Tibial nerve (tissue), 4 donors: Measurements from ENCODE around the gene PARD3B. TPM values are rescaled to one million over a fixed set of nuclear protein-coding genes. Genes with fewer than 3 reads are reported as not detected.

Source experiments
- DNase-seq, 2 donors: peaks; one replicate each; pipeline ENCODE4 v3.0.0-alpha.2; 2019; ENCODE audit warnings: low spot score in 2 of 2
- H3K27ac ChIP-seq, 4 donors: fragments of 200-600 bp; sonication (generic) in 3 of 4; one replicate each; pipeline ENCODE4 v1.5.1; 2017 to 2019; ENCODE audit warnings: mild to moderate bottlenecking in 1 of 4
- H3K27me3 ChIP-seq, 2 donors: fragments of 200-600 bp; sonication (generic) in 1 of 2; one replicate each; pipeline versions ENCODE4 v1.5.1 to v1.6.0; 2017 to 2019
- H3K36me3 ChIP-seq, 3 donors: fragments of 200-600 bp; sonication (generic); one replicate each; pipeline ENCODE4 v1.5.1; 2018 to 2019
- H3K4me1 ChIP-seq, 4 donors: fragments of 200-600 bp; sonication (generic) in 3 of 4; one replicate each; pipeline ENCODE4 v1.5.1; 2017 to 2019
- H3K4me3 ChIP-seq, 4 donors: fragments of 200-600 bp; sonication (generic) in 3 of 4; one replicate each; pipeline ENCODE4 v1.5.1; 2017 to 2019; ENCODE audit warnings: mild to moderate bottlenecking in 1 of 4, moderate library complexity in 1 of 4
- H3K9me3 ChIP-seq, 4 donors: fragments of 200-600 bp; sonication (generic) in 3 of 4; one replicate each; pipeline ENCODE4 v1.5.1; 2017 to 2019
- EP300 ChIP-seq, 2 donors: sonication (generic); formaldehyde crosslinking; IDR thresholded peaks; one replicate each; pipeline ENCODE4 v1.6.1; 2017; ENCODE audit warnings: antibody characterized with exemption in 2 of 2, mild to moderate bottlenecking in 1 of 2
- POLR2A ChIP-seq, 2 donors: fragments of 450-650 bp; IDR thresholded peaks; one replicate each; pipeline ENCODE4 v1.6.1; 2017; ENCODE audit warnings: antibody characterized with exemption in 2 of 2, mild to moderate bottlenecking in 2 of 2, moderate library complexity in 2 of 2
- WGBS, 2 donors: methylation state at CpG; one replicate each; pipeline ENCODE4 v1.1.5; 2018; 5-methylcytosine and 5-hydroxymethylcytosine counted together
- total RNA-seq, 4 donors: library from RNA; depleted of rRNA; stranded (reverse); fragments of >200 nt; gene quantifications; one replicate each; pipeline ENCODE4 v1.1.0, GENCODE V29; 2016
- TF ChIP-seq, protein P1 (sequence below), 5 experiments: fragments of 200-600 bp in 3 of 5; fragments of 450-650 bp in 2 of 5; sonication (generic) in 3 of 5; IDR thresholded peaks; one replicate each; pipeline ENCODE4 v1.5.1; 2016 to 2019; ENCODE audit warnings: antibody characterized with exemption in 5 of 5, mild to moderate bottlenecking in 3 of 5, moderate library complexity in 2 of 5

PARD3B gene
- total RNA-seq, 4 donors from 2014 or later: 47.4 to 101 (median 64.8) TPM

DNA sequence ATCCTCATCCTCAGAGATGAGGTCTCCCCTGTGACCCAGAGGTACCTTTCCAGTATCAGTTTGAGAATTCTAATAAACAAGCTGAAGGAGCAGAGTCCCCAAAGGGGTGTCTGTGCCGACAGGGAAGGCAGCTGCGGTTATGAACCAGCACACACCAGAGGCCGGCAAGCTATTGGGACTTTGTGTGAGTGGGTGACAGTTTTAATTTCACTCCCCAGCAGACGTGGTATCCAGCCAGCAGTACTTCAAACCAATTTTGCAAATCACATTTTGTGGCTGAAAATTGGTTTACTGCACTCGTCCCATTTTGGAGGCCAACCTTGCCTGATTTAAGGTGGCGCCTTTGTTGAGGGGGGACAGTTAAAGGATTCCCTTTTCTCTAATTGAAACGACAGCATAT is 1034.1 kb downstream of the PARD3B start:
- Histone ChIP-seq H3K9me3 (peaks cover 0 to 12% (median 4%) of the 10 kb centered on the region in 4 donors), H3K27me3 (no peaks in the 10 kb centered on the region), H3K4me3 (no peak overlapping the region), H3K4me1 (peaks cover 0 to 8% (median 0%) of the 10 kb centered on the region in 4 donors), H3K36me3 (peaks cover 0 to 9% (median 0%) of the 10 kb centered on the region in 3 donors), H3K27ac (no peak overlapping the region)
- no peak for DNase-seq
- 82 to 84% methylated on average over 7 of the region's 7 CpGs for WGBS, 2 donors
- TF ChIP-seq POLR2A (IDR thresholded peaks at IDR 0.05) (no peak), EP300 (IDR thresholded peaks at IDR 0.05) (no peak)
- TF ChIP-seq, protein P1, sequence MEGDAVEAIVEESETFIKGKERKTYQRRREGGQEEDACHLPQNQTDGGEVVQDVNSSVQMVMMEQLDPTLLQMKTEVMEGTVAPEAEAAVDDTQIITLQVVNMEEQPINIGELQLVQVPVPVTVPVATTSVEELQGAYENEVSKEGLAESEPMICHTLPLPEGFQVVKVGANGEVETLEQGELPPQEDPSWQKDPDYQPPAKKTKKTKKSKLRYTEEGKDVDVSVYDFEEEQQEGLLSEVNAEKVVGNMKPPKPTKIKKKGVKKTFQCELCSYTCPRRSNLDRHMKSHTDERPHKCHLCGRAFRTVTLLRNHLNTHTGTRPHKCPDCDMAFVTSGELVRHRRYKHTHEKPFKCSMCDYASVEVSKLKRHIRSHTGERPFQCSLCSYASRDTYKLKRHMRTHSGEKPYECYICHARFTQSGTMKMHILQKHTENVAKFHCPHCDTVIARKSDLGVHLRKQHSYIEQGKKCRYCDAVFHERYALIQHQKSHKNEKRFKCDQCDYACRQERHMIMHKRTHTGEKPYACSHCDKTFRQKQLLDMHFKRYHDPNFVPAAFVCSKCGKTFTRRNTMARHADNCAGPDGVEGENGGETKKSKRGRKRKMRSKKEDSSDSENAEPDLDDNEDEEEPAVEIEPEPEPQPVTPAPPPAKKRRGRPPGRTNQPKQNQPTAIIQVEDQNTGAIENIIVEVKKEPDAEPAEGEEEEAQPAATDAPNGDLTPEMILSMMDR (IDR thresholded peaks at IDR 0.05): no peak

GRCh38 chr2:205580212-205580987 is 1035.1 kb downstream of the PARD3B start:
- 74 to 80% methylated on average over 8 of the region's 8 CpGs for WGBS, 2 donors
- Histone ChIP-seq H3K27me3 (no peaks in the 10 kb centered on the region), H3K36me3 (peaks cover 0 to 8% (median 0%) of the 10 kb centered on the region in 3 donors), H3K9me3 (peaks cover 0 to 9% (median 4%) of the 10 kb centered on the region in 4 donors), H3K4me3 (no peak overlapping the region), H3K4me1 (peaks cover 0 to 8% (median 0%) of the 10 kb centered on the region in 4 donors), H3K27ac (no peak overlapping the region)
- TF ChIP-seq POLR2A (IDR thresholded peaks at IDR 0.05): no peak
- TF ChIP-seq, protein P1 (IDR thresholded peaks at IDR 0.05): no peak
- TF ChIP-seq EP300 (IDR thresholded peaks at IDR 0.05): no peak
- DNase-seq: no peak

DNA sequence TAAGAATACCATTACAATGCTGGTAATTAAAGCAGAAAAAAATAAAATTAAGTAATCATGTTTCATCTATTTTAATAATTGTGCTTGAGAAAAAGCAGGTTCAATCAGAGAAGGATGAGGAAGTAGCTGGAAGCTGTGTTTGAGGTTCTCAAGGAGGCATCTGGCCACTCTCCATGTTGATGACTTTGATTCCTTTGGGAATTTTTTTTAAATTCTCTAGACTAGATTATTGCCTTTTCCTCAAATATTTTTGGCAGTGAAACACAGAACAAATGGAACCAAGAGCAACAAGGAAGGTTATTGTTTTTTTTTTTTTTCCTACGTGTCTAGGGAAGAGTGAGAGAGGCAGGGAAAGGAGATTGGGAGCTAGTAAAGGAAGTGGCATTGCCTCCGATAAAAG is 1037.1 kb downstream of the PARD3B start:
- H3K27ac ChIP-seq: no peak overlapping the region
- TF ChIP-seq EP300 (IDR thresholded peaks at IDR 0.05) (no peak), POLR2A (IDR thresholded peaks at IDR 0.05) (no peak)
- TF ChIP-seq, protein P1 (IDR thresholded peaks at IDR 0.05): no peak
- H3K36me3 ChIP-seq: peaks cover 0 to 5% (median 0%) of the 10 kb centered on the region in 3 donors
- WGBS, 2 donors: 30 to 50% methylated on average over 2 of the region's 2 CpGs
- no peaks in the 10 kb centered on the region for H3K27me3 ChIP-seq
- no peak overlapping the region for H3K4me3 ChIP-seq
- no peaks in the 10 kb centered on the region for H3K9me3 ChIP-seq
- H3K4me1 ChIP-seq: peaks cover 0 to 8% (median 0%) of the 10 kb centered on the region in 4 donors
- DNase-seq: no peak

DNA sequence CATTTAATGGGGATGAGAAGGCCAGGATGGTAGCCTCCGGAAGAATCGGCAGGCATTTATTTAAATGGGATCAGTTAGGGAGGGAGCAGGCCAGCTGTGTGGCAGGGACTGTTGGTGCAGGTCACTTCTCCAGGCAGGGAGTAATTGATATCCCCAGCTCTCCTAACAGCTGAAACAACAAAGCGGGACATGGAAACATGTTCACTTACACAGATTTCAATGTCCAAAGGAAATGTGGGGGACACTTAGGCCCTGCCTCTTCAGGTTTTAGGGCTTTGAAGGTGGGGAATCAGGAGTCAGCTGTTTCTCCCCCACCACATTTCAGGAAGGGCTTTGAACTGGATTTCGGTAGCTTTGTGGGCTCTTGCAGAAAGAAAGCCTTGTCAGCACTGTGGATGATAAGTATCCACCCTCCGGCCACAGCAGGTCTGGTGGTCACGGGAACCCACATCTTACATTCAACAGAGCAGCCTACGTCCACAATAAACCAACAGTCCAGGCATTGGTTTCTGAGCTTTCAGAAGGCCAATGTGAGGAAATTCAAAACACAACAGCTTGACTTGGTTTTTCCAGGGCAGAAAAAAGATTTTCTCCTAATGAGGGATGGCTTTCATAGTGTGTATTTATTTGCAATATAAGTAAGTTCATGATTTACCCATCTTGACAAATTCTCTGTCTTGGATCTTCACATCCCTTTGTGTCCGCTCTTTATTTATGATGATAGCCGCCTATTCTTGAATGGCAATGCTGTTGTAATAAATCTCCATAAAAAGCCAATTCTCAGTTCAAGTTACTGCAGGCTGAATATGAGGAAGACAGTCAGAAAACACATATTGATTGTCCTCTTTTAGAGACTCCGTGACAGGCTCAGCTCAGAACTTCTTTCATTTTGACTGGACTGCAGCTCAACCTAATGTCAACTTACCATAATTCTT is 1040.4 kb downstream of the PARD3B start:
- H3K4me3 ChIP-seq: no peak overlapping the region
- WGBS, 2 donors: 59 to 71% methylated on average over 10 of the region's 10 CpGs
- TF ChIP-seq EP300 (IDR thresholded peaks at IDR 0.05) (no peak), POLR2A (IDR thresholded peaks at IDR 0.05) (no peak)
- TF ChIP-seq, protein P1 (IDR thresholded peaks at IDR 0.05): no peak

More for the DNA sequence above, 1040.4 kb downstream of the PARD3B start:
- Histone ChIP-seq H3K27me3 (no peaks in the 10 kb centered on the region), H3K9me3 (no peaks in the 10 kb centered on the region), H3K27ac (no peak overlapping the region), H3K36me3 (no peaks in the 10 kb centered on the region), H3K4me1 (peaks cover 0 to 8% (median 0%) of the 10 kb centered on the region in 4 donors)
- no peak for DNase-seq
